H1 (cell line): ENCODE results near the gene HHAT. TPM values are rescaled to one million over a fixed set of nuclear protein-coding genes. Genes with fewer than 3 reads are reported as not detected.

Experiments used
- CTCF ChIA-PET: fragments of 300-600 bp; sonication (Branson Sonifier 250); formaldehyde crosslinking; loops from one replicate; lab custom pipeline; 2021; ENCODE audit not compliant: partially characterized antibody; lab: Charles Lee
- POLR2A ChIA-PET: fragments of 300-600 bp; sonication (Branson Sonifier 250); formaldehyde crosslinking; loops from one replicate; lab custom pipeline; 2021; ENCODE audit warnings: inconsistent platforms; ENCODE audit not compliant: partially characterized antibody; lab: Charles Lee
- DNase-seq, 2 experiments: peaks; one replicate each; pipeline versions ENCODE4 v3.0.0 to v3.0.0-alpha.2; 2010 to 2022; ENCODE audit warnings: low spot score in 2 of 2, low read depth in 1 of 2, mixed read lengths in 1 of 2
- FAIRE-seq: peaks from 2 replicates; lab custom pipeline; 2011; peaks lifted over from hg19 to GRCh38; lab: Jason Lieb, UNC
- H2AFZ ChIP-seq: 2 replicates; pipeline ENCODE4 v1.8.1; 2012; ENCODE audit warnings: low read length, inconsistent platforms
- H2AK5ac ChIP-seq: 2 replicates; pipeline ENCODE4 v1.6.1; 2013; ENCODE audit warnings: low read depth, low read length
- H2BK120ac ChIP-seq: replicated peaks from 2 replicates; pipeline ENCODE3; 2013; ENCODE audit warnings: low read depth, low read length, inconsistent platforms
- H2BK12ac ChIP-seq: 2 replicates; pipeline ENCODE4 v1.6.1; 2013; ENCODE audit warnings: low read depth, low read length
- H2BK15ac ChIP-seq: 2 replicates; pipeline ENCODE4 v1.6.1; 2013; ENCODE audit warnings: low read length
- H2BK20ac ChIP-seq: 2 replicates; pipeline ENCODE4 v1.6.1; 2013; ENCODE audit warnings: low read length
- H2BK5ac ChIP-seq: 2 replicates; pipeline ENCODE4 v1.6.1; 2013; ENCODE audit warnings: low read depth, low read length
- H3K14ac ChIP-seq: 2 replicates; pipeline ENCODE4 v1.6.1; 2013; ENCODE audit warnings: inconsistent platforms; ENCODE audit not compliant: insufficient read length
- H3K18ac ChIP-seq: 2 replicates; pipeline ENCODE4 v1.6.1; 2013; ENCODE audit warnings: low read length; ENCODE audit errors: extremely low read depth
- H3K23ac ChIP-seq: 2 replicates; pipeline ENCODE4 v1.6.1; 2013; ENCODE audit warnings: inconsistent platforms; ENCODE audit not compliant: insufficient read length
- H3K23me2 ChIP-seq: 2 replicates; pipeline ENCODE4 v1.6.1; 2013; ENCODE audit warnings: low read depth, low read length
- H3K27ac ChIP-seq: 2 replicates; pipeline ENCODE4 v1.6.1; 2011; ENCODE audit warnings: low read depth, low read length, inconsistent platforms
- H3K27me3 ChIP-seq, 4 experiments: replicated peaks in 1 of 4; 1 replicate in 1 of 4; 2 replicates in 3 of 4; pipeline versions ENCODE4 v1.6.1 to v1.8.1; 2011 to 2013; ENCODE audit warnings: low read length in 3 of 4, mild to moderate bottlenecking in 3 of 4, inconsistent platforms in 2 of 4, mixed read lengths in 2 of 4, moderate library complexity in 1 of 4; ENCODE audit not compliant: control insufficient read depth in 3 of 4, insufficient read depth in 3 of 4; ENCODE audit errors: extremely low read depth in 1 of 4
- H3K36me3 ChIP-seq, 4 experiments: 2 replicates each; pipeline versions ENCODE4 v1.6.1 to v1.8.1; 2011 to 2013; ENCODE audit warnings: mild to moderate bottlenecking in 4 of 4, low read length in 3 of 4, moderate library complexity in 2 of 4, control low read depth in 1 of 4, inconsistent platforms in 1 of 4; ENCODE audit not compliant: insufficient read depth in 4 of 4, control insufficient read depth in 2 of 4
- H3K4ac ChIP-seq: replicated peaks from 2 replicates; pipeline ENCODE3; 2013; ENCODE audit warnings: low read length, low read depth, mixed read lengths, inconsistent platforms; ENCODE audit not compliant: insufficient read length
- H3K4me1 ChIP-seq, 4 experiments: replicated peaks in 1 of 4; 1 replicate in 1 of 4; 2 replicates in 3 of 4; pipeline versions ENCODE4 v1.6.1 to v1.8.1; 2011 to 2013; ENCODE audit warnings: low read length in 3 of 4, inconsistent platforms in 2 of 4, mixed read lengths in 1 of 4; ENCODE audit not compliant: insufficient read depth in 4 of 4, control insufficient read depth in 3 of 4
- H3K4me2 ChIP-seq, 2 experiments: 2 replicates each; pipeline versions ENCODE4 v1.6.1 to v1.8.1; 2011 to 2013; ENCODE audit warnings: low read depth in 2 of 2, low read length in 2 of 2, control low read depth in 1 of 2, inconsistent platforms in 1 of 2, mild to moderate bottlenecking in 1 of 2; ENCODE audit not compliant: insufficient read depth in 1 of 2
- H3K4me3 ChIP-seq, 4 experiments: fragments of 200-600, 300-600 bp in 1 of 4; sonication (generic), shearing (Covaris generic), sonication (Bioruptor Twin) in 1 of 4; 2 replicates each; pipeline versions ENCODE4 v1.5.1 to v1.8.1; 2011 to 2016; ENCODE audit warnings: low read length in 4 of 4, low read depth in 3 of 4, control low read depth in 2 of 4, inconsistent platforms in 2 of 4, mild to moderate bottlenecking in 2 of 4, mixed read lengths in 1 of 4, moderate library complexity in 1 of 4; ENCODE audit not compliant: insufficient read depth in 2 of 4; ENCODE audit errors: extremely low read depth in 1 of 4
- H3K56ac ChIP-seq: replicated peaks from 2 replicates; pipeline ENCODE3; 2013; ENCODE audit warnings: low read depth, mild to moderate bottlenecking, mixed read lengths, low read length, inconsistent platforms; ENCODE audit not compliant: insufficient read length
- H3K79me1 ChIP-seq: 2 replicates; pipeline ENCODE4 v1.6.1; 2013; ENCODE audit warnings: low read depth, low read length, control low read depth
- H3K79me2 ChIP-seq, 2 experiments: 2 replicates each; pipeline versions ENCODE4 v1.6.1 to v1.8.1; 2012 to 2013; ENCODE audit warnings: low read length in 2 of 2, mild to moderate bottlenecking in 2 of 2, inconsistent platforms in 1 of 2; ENCODE audit not compliant: insufficient read depth in 2 of 2, control insufficient read depth in 1 of 2
- H3K9ac ChIP-seq, 4 experiments: replicated peaks in 1 of 4; 1 replicate in 1 of 4; 2 replicates in 3 of 4; pipeline versions ENCODE4 v1.6.1 to v1.8.1; 2011 to 2013; ENCODE audit warnings: low read depth in 3 of 4, low read length in 3 of 4, control low read depth in 2 of 4, mild to moderate bottlenecking in 2 of 4, moderate library complexity in 2 of 4, inconsistent platforms in 1 of 4; ENCODE audit errors: extremely low read depth in 1 of 4
- H3K9me3 ChIP-seq, 2 experiments: 2 replicates each; pipeline versions ENCODE4 v1.6.1 to v1.8.1; 2012 to 2013; ENCODE audit warnings: mild to moderate bottlenecking in 2 of 2, moderate library complexity in 2 of 2, control low read depth in 1 of 2, inconsistent platforms in 1 of 2, low read depth in 1 of 2, low read length in 1 of 2, mixed read lengths in 1 of 2; ENCODE audit not compliant: insufficient read depth in 2 of 2
- H4K20me1 ChIP-seq, 2 experiments: replicated peaks in 1 of 2; 2 replicates each; pipeline versions ENCODE3 to v1.8.1; 2011 to 2013; ENCODE audit warnings: inconsistent platforms in 2 of 2, low read length in 2 of 2, mild to moderate bottlenecking in 1 of 2; ENCODE audit not compliant: insufficient read depth in 2 of 2, control insufficient read depth in 1 of 2
- H4K5ac ChIP-seq: 2 replicates; pipeline ENCODE4 v1.6.1; 2013; ENCODE audit warnings: low read length, low read depth, mixed read lengths, inconsistent platforms; ENCODE audit not compliant: insufficient read length
- H4K8ac ChIP-seq: 2 replicates; pipeline ENCODE4 v1.8.0; 2013; ENCODE audit warnings: mild to moderate bottlenecking, moderate library complexity, low read length, inconsistent platforms; ENCODE audit not compliant: insufficient read depth; ENCODE audit errors: extremely low read depth
- H4K91ac ChIP-seq: replicated peaks from 2 replicates; pipeline ENCODE3; 2013; ENCODE audit warnings: low read length, mixed read lengths, inconsistent platforms; ENCODE audit not compliant: insufficient read length
- BCL11A ChIP-seq, 2 experiments: IDR thresholded peaks; one replicate each; pipeline ENCODE4 v1.6.1; 2011; ENCODE audit warnings: low read depth in 2 of 2, low read length in 2 of 2, mild to moderate bottlenecking in 2 of 2
- CTBP2 ChIP-seq: IDR thresholded peaks from 2 replicates; pipeline ENCODE4 v1.7.0; 2011; ENCODE audit warnings: borderline replicate concordance, mild to moderate bottlenecking, moderate library complexity, mixed read lengths, low read length; ENCODE audit not compliant: insufficient read depth, insufficient read length
- GABPA ChIP-seq: IDR thresholded peaks from 2 replicates; pipeline ENCODE4 v1.6.1; 2011; ENCODE audit warnings: mild to moderate bottlenecking, low read length, moderate library complexity, borderline replicate concordance; ENCODE audit not compliant: insufficient read depth
- JUND ChIP-seq: IDR thresholded peaks from 2 replicates; pipeline ENCODE4 v1.6.1; 2011; ENCODE audit warnings: mild to moderate bottlenecking, improper control_type of control experiment, low read length
- POU5F1 ChIP-seq: IDR thresholded peaks from 2 replicates; pipeline ENCODE4 v1.6.1; 2011; ENCODE audit warnings: low read depth, mild to moderate bottlenecking, low read length, moderate library complexity
- RXRA ChIP-seq: IDR thresholded peaks from 2 replicates; pipeline ENCODE4 v1.6.1; 2011; ENCODE audit warnings: low read depth, mild to moderate bottlenecking, low read length, moderate library complexity; ENCODE audit not compliant: insufficient read depth
- SP4 ChIP-seq: IDR thresholded peaks from 2 replicates; pipeline ENCODE4 v1.6.1; 2012; ENCODE audit warnings: low read length, inconsistent platforms
- SRF ChIP-seq: IDR thresholded peaks from 2 replicates; pipeline ENCODE4 v1.6.1; 2011; ENCODE audit warnings: mild to moderate bottlenecking, low read depth, low read length, moderate library complexity
- SUZ12 ChIP-seq: fragments of 200-600 bp; sonication (generic); IDR thresholded peaks from 2 replicates; pipeline ENCODE4 v1.6.1; 2012; ENCODE audit warnings: mild to moderate bottlenecking, inconsistent platforms, low read length, moderate library complexity, mixed read lengths
- TCF12 ChIP-seq: IDR thresholded peaks from 2 replicates; pipeline ENCODE4 v1.6.1; 2011; ENCODE audit warnings: low read depth, mild to moderate bottlenecking, low read length
- ZNF274 ChIP-seq: IDR thresholded peaks from 2 replicates; pipeline ENCODE4 v1.7.0; 2012; ENCODE audit warnings: low read length, borderline replicate concordance; ENCODE audit errors: extremely low read depth
- WGBS, 2 experiments: shearing (Covaris generic) in 1 of 2; methylation state at CpG; one replicate each; pipeline versions ENCODE4 v1.1.6 to v1.1.7; 2013 to 2015; ENCODE audit warnings: low lambda C conversion rate in 2 of 2, mixed read lengths in 2 of 2, inconsistent platforms in 1 of 2, low coverage in 1 of 2, missing lambda C conversion rate in 1 of 2; ENCODE audit not compliant: insufficient replicate concordance in 2 of 2, insufficient coverage in 1 of 2, insufficient read length in 1 of 2; ENCODE audit errors: extremely low coverage in 1 of 2, missing lambda C conversion rate in 1 of 2; 5-methylcytosine and 5-hydroxymethylcytosine counted together
- polyA plus RNA-seq, 7 experiments: library from polyadenylated mRNA; depleted of rRNA in 3 of 7; stranded (reverse) in 5 of 7; unstranded in 2 of 7; fragments of >200 nt in 5 of 7; fragments of 200-250 nt in 2 of 7; gene quantifications; 1 replicate in 5 of 7; 2 replicates in 1 of 7; 4 replicates in 1 of 7; pipeline versions ENCODE4 v1.2.1 to v1.2.3, GENCODE V29; 2011 to 2013; ENCODE audit warnings: missing spikeins in 2 of 7, mixed read lengths in 2 of 7
- total RNA-seq: library from RNA; stranded (reverse); fragmentation: NEBNext Ultra II Directional; extraction: Animal tissue kit (Norgen Biotek cat#: 25700); gene quantifications from 2 replicates; pipeline ENCODE4 v1.2.1, GENCODE V29; 2021
- TF ChIP-seq, protein P1 (sequence below): IDR thresholded peaks from 2 replicates; pipeline ENCODE4 v1.6.1; 2012; ENCODE audit warnings: inconsistent platforms

The HHAT gene
- total and polyA plus RNA-seq, 2 of the 8 experiments (the other 6 are each of a cell fraction or from before 2014, with no cell fraction given): 0.15 to 0.51 TPM

- no peak overlapping the region for H2BK12ac ChIP-seq
- TF ChIP-seq GABPA (no peak), BCL11A (IDR thresholded peaks at IDR 0.05; ENCODE audit: low read depth in 2 of 2, low read length in 2 of 2) (no peak), RXRA (no peak), SP4 (no peak), POU5F1 (no peak), SUZ12 (no peak), ZNF274 (no peak), SRF (no peak), CTBP2 (no peak), TCF12 (no peak), JUND (no peak)
- TF ChIP-seq, protein P1, sequence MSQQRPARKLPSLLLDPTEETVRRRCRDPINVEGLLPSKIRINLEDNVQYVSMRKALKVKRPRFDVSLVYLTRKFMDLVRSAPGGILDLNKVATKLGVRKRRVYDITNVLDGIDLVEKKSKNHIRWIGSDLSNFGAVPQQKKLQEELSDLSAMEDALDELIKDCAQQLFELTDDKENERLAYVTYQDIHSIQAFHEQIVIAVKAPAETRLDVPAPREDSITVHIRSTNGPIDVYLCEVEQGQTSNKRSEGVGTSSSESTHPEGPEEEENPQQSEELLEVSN: no peak
- TF ChIP-seq, all 59 proteins: peak for 0
- H3K4me2 ChIP-seq: no peak overlapping the region
- POLR2A ChIA-PET: no interaction called here
- FAIRE-seq (no peak), DNase-seq (no peak)
- no peak overlapping the region for H4K5ac ChIP-seq
- no peaks in the 10 kb centered on the region for H3K79me2 ChIP-seq
- H2BK20ac ChIP-seq: no peak overlapping the region
- no peaks in the 10 kb centered on the region for H3K36me3 ChIP-seq
- CTCF ChIA-PET: interaction anchor here (0.9 to 1.4 kb wide), 4 partner anchors 14 to 71 kb away, joined by 3 to 6 read pairs (median 4); no protein-coding TSS in a partner anchor
- no peaks in the 10 kb centered on the region; the same call in 1 of the 2 replicates for H3K23me2 ChIP-seq
- H2AFZ ChIP-seq: no peak overlapping the region
- H3K4me1 ChIP-seq: no peaks in the 10 kb centered on the region
- no peaks in the 10 kb centered on the region for H3K27me3 ChIP-seq
- H2BK15ac ChIP-seq: no peak overlapping the region
- H3K56ac ChIP-seq: no peak overlapping the region
- H2BK120ac ChIP-seq: no peak overlapping the region
- no peaks in the 10 kb centered on the region for H4K20me1 ChIP-seq
- no peaks in the 10 kb centered on the region for H3K79me1 ChIP-seq
- no peak overlapping the region for H4K91ac ChIP-seq
- no peak overlapping the region for H3K23ac ChIP-seq
- no peak overlapping the region for H3K4ac ChIP-seq
- H3K27ac ChIP-seq: no peak overlapping the region
- no peak overlapping the region for H2AK5ac ChIP-seq
- no peaks in the 10 kb centered on the region for H3K9me3 ChIP-seq
- no peak overlapping the region for H3K18ac ChIP-seq
- H2BK5ac ChIP-seq: no peak overlapping the region
- H4K8ac ChIP-seq: no peak overlapping the region
- H3K9ac ChIP-seq: no peak overlapping the region
- no peak overlapping the region for H3K4me3 ChIP-seq
- 88% methylated on average over 2 of the region's 2 CpGs; no CpG with 5 or more reads in 1 of the 2 experiments for WGBS, 2 experiments
- H3K14ac ChIP-seq: no peak overlapping the region
These were observed 158.3 kb downstream of the HHAT start for GRCh38 chr1:210487021-210487420.
